Transverse colon (tissue), 3 donors: ENCODE measurements around the gene XPO6.

Source experiments
- CTCF ChIP-seq, 5 experiments: fragments of 200-600 bp in 3 of 5; fragments of 450-650 bp in 2 of 5; sonication (generic) in 3 of 5; IDR thresholded peaks; 1 replicate in 2 of 5; 2 replicates in 3 of 5; pipeline ENCODE4 v1.5.1; 2016 to 2017; ENCODE audit warnings: antibody characterized with exemption in 5 of 5, inconsistent platforms in 3 of 5, mild to moderate bottlenecking in 2 of 5, moderate library complexity in 1 of 5
- EP300 ChIP-seq: sonication (generic); formaldehyde crosslinking; IDR thresholded peaks from one replicate; pipeline ENCODE4 v1.6.1; 2017; ENCODE audit warnings: antibody characterized with exemption, low read depth
- POLR2A ChIP-seq: fragments of 450-650 bp; IDR thresholded peaks from one replicate; pipeline ENCODE4 v1.6.1; 2016; ENCODE audit warnings: antibody characterized with exemption, mild to moderate bottlenecking, moderate library complexity

- TF ChIP-seq POLR2A (no peak), CTCF (IDR thresholded peaks at IDR 0.05) (no peak), EP300 (no peak)
Observed at GRCh38 chr16:28064706-28065249, 147.0 kb downstream of the XPO6 start.
